HEK293T (cell line): ENCODE results near the gene ARHGEF7.

ENCODE experiments used
- FOXA1 ChIP-seq: fragments of 450-650 bp; IDR thresholded peaks from 2 replicates; pipeline ENCODE4 v1.6.1; 2016; ENCODE audit warnings: mild to moderate bottlenecking
- FOXM1 ChIP-seq: fragments of 450-650 bp; IDR thresholded peaks from 2 replicates; pipeline ENCODE4 v1.6.1; 2017; ENCODE audit warnings: mild to moderate bottlenecking, borderline replicate concordance

DNA sequence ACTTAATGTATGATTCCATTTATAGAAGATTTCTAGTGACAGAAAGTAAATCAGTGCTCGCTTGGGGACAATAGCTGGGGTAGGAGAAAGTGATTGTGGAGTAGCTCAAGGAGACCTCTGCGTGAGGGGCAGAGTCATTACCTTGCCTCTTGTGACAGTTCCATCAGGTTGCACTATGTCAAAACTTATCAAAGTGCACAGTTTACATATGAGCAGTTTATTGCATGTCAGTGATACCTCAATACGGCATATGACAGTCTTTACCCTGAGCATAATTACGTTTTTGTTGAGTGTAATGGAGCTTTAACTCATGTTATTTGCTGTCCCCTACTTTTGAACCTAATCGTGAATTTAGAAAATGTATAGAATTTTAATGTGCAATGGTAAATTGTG is 15.0 kb downstream of the ARHGEF7 start:
- TF ChIP-seq FOXA1 (no peak), FOXM1 (no peak)
